ENCODE results near the gene GFY.

DNA sequence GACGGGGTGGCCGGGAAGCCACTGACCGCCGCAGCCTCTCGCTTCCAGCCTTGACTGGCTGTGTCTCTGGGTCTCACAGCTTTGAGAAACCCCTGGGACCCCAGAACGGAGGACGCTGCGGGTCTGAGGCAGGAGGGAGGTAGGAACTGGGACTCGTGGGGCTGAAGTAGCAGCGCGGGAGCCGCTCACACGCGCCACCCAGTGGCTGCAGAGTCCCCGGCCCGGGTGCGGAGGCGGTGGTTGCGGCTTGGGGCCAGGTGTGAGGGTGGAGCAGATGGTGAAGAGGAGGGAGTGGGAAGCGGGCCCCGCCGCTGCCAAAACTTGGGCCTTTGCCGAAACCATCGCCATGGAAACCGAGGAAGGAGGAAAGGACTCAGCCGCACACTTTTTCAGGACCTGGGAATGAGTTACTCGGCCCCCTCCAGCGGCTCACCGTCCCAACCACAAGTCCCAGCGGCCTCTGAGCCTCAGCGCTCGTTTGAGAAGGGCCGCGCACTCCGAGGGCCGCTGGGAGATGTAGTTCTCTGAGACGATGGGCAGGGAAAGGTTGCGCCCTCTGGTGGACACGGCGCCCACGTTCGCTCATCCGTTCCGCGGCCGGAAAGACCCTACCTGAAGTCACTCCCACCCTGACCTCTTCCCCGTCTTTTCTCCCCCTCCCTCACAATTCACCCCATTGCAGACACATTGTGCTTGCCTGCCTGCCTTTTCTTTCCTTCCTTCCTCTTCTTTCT is 18.3 kb downstream of the GFY start:
- TF ChIP-seq, protein P1, sequence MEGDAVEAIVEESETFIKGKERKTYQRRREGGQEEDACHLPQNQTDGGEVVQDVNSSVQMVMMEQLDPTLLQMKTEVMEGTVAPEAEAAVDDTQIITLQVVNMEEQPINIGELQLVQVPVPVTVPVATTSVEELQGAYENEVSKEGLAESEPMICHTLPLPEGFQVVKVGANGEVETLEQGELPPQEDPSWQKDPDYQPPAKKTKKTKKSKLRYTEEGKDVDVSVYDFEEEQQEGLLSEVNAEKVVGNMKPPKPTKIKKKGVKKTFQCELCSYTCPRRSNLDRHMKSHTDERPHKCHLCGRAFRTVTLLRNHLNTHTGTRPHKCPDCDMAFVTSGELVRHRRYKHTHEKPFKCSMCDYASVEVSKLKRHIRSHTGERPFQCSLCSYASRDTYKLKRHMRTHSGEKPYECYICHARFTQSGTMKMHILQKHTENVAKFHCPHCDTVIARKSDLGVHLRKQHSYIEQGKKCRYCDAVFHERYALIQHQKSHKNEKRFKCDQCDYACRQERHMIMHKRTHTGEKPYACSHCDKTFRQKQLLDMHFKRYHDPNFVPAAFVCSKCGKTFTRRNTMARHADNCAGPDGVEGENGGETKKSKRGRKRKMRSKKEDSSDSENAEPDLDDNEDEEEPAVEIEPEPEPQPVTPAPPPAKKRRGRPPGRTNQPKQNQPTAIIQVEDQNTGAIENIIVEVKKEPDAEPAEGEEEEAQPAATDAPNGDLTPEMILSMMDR (IDR thresholded peaks at IDR 0.05), result peak; percentile 73 to 95 (median 88)
- no peak for TF ChIP-seq POLR2A (IDR thresholded peaks at IDR 0.05)
